ENCODE measurements around the gene NDRG3. TPM values are rescaled to one million over a fixed set of nuclear protein-coding genes. Genes with fewer than 3 reads are reported as not detected.
A peak's percentile ranks its signal among the peaks of the same experiment; 100 is the strongest.

Gene NDRG3
- total RNA-seq, result 21.3 and 21.9 TPM in 2 replicates

- H3K9me3 Mint-ChIP-seq, result no peaks in the 10 kb centered on the region
- H3K4me3 Mint-ChIP-seq, result peak within 1 kb of the TSS; percentile 91
- intact Hi-C loops (cut with micrococcal nuclease), result loop anchor here (1.0 to 5.0 kb wide), 7 partner anchors 13 to 792 kb away; partner anchors contain the start of genes AAR2, DSN1, SCAND1 and TGIF2
- peaks cover 6% of the 10 kb centered on the region for H3K27me3 Mint-ChIP-seq (ENCODE audit: insufficient read depth)
- H3K4me1 Mint-ChIP-seq (ENCODE audit: low read depth), result peaks cover 27% of the 10 kb centered on the region
- H3K36me3 Mint-ChIP-seq (ENCODE audit: low read depth), result peaks cover 2% of the 10 kb centered on the region
- peak within 1 kb of the TSS; percentile 83 for H3K27ac Mint-ChIP-seq
- peak; percentile 90 for DNase-seq (ENCODE audit: low spot score)
Observed at GRCh38 chr20:36745927-36746659, at the start of gene NDRG3. Gene NDRG3, minus strand, starts transcription at chr20:36746090. Its CDS starts 24,355 bp downstream, at chr20:36721735.

- H3K4me3 Mint-ChIP-seq, result no peak overlapping the region
- H3K4me1 Mint-ChIP-seq (ENCODE audit: low read depth), result no peaks in the 10 kb centered on the region
- no peak for DNase-seq (ENCODE audit: low spot score)
- no peaks in the 10 kb centered on the region for H3K9me3 Mint-ChIP-seq
- intact Hi-C loops (cut with micrococcal nuclease), result no loop called here
- H3K36me3 Mint-ChIP-seq (ENCODE audit: low read depth), result no peaks in the 10 kb centered on the region
- peaks cover 4% of the 10 kb centered on the region for H3K27me3 Mint-ChIP-seq (ENCODE audit: insufficient read depth)
- no peak overlapping the region for H3K27ac Mint-ChIP-seq
Observed at GRCh38 chr20:36794116-36794474, 48.2 kb upstream of the NDRG3 start.

DNA sequence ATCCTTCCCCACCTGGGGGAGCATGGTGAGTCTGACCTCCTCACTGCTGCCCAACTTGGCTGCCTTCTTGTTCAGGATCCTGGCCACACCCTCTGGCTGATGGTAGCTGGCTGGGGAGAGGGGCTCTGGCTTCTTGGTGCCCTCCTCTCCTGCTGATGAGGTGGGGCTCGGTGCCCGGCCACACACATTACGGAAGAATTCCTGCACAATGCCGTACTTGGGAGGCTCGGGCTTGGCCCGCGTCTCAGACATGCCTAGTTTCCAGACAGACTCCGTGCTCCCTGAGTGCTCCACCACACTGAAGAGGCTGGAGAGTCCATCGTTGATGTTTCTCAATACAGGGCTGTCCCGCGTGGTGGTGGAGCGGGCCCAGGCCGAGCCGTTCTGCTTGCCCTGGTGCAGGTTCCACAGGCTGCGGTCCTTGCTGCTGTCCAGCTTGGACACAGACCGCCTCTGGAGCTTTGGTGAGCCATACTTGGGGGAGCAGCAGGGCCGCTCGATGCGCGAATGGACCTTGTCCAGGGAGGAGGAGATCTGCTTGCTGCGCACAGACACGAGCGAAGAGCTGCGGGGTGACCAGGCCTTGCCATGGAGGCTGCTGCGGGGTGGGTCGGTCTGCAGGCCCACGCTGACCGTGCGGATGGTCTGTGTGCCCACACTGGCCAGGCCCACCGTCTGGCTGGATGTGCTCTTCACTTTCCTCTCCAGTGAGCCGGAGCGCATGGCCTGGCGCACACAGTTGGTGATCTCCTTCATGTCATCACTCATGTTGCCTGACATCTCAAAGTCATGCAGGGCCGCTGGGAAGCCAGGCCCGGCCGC is 47.6 kb upstream of the NDRG3 start:
- Mint-ChIP-seq H3K9me3 (no peaks in the 10 kb centered on the region), H3K4me1 (ENCODE audit: low read depth) (no peaks in the 10 kb centered on the region), H3K27ac (no peak overlapping the region), H3K4me3 (no peak overlapping the region), H3K27me3 (ENCODE audit: insufficient read depth) (peaks cover 2% of the 10 kb centered on the region), H3K36me3 (ENCODE audit: low read depth) (no peaks in the 10 kb centered on the region)
- intact Hi-C loops (cut with micrococcal nuclease), result no loop called here
- DNase-seq (ENCODE audit: low spot score), result no peak

DNA sequence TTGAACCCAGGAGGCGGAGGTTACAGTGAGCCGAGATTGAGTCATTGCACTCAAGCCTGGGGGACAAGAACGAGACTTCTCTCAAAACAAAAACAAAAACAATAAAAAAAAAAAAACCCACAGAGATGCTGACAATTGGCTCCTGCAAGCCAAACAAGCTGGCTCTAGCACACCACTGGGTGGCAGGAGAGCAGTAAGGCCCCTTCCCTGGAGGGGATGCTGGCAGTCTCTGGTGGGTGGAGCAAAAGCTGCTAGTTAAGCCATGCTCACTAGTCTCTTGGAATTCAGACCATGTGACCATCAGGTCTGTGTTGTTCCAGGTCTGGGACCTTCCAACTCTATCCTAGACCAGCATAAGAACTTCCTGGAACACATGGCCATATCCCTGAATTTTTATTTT is 46.5 kb upstream of the NDRG3 start:
- DNase-seq (ENCODE audit: low spot score), result no peak
- H3K4me3 Mint-ChIP-seq, result no peak overlapping the region
- no peaks in the 10 kb centered on the region for H3K36me3 Mint-ChIP-seq (ENCODE audit: low read depth)
- H3K4me1 Mint-ChIP-seq (ENCODE audit: low read depth), result no peaks in the 10 kb centered on the region
- H3K27ac Mint-ChIP-seq, result no peak overlapping the region
- no peaks in the 10 kb centered on the region for H3K9me3 Mint-ChIP-seq
- H3K27me3 Mint-ChIP-seq (ENCODE audit: insufficient read depth), result peaks cover 2% of the 10 kb centered on the region
- intact Hi-C loops (cut with micrococcal nuclease), result no loop called here

- no peak for DNase-seq (ENCODE audit: low spot score)
- Mint-ChIP-seq H3K27me3 (ENCODE audit: insufficient read depth) (peaks cover 2% of the 10 kb centered on the region), H3K36me3 (ENCODE audit: low read depth) (no peaks in the 10 kb centered on the region), H3K4me1 (ENCODE audit: low read depth) (no peaks in the 10 kb centered on the region), H3K9me3 (no peaks in the 10 kb centered on the region), H3K27ac (no peak overlapping the region), H3K4me3 (no peak overlapping the region)
- intact Hi-C loops (cut with micrococcal nuclease), result no loop called here
Observed at GRCh38 chr20:36791862-36792261, 46.0 kb upstream of the NDRG3 start.

DNA sequence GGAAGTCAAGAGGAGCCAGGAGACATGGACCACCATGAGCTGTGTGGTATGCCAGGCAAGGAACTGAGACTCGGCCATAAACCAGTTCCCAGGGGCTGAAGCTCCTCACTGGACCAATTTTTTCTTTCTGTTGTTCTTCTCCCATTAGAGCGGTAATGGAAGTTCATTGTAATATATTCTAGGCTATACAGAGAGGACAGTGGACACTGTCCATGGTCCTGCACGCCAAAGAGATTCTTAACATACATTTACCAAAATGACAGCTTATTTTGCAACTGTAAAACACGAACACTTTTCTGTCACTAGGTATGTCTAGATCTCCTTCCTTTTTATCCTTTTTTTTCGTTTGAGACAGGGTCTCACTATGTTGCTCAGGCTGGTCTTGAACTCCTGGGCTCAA is 40.8 kb upstream of the NDRG3 start:
- intact Hi-C loops (cut with micrococcal nuclease), result no loop called here

GRCh38 chr20:36786246-36786645 is 40.4 kb upstream of the NDRG3 start:
- DNase-seq (ENCODE audit: low spot score), result no peak
- Mint-ChIP-seq H3K9me3 (no peaks in the 10 kb centered on the region), H3K36me3 (ENCODE audit: low read depth) (no peaks in the 10 kb centered on the region), H3K4me1 (ENCODE audit: low read depth) (no peaks in the 10 kb centered on the region), H3K27ac (no peak overlapping the region), H3K4me3 (no peak overlapping the region), H3K27me3 (ENCODE audit: insufficient read depth) (peaks cover 3% of the 10 kb centered on the region)
- intact Hi-C loops (cut with micrococcal nuclease), result no loop called here

More for the DNA sequence above, 40.8 kb upstream of the NDRG3 start:
- Mint-ChIP-seq H3K4me1 (ENCODE audit: low read depth) (no peaks in the 10 kb centered on the region), H3K36me3 (ENCODE audit: low read depth) (no peaks in the 10 kb centered on the region), H3K9me3 (no peaks in the 10 kb centered on the region), H3K4me3 (no peak overlapping the region), H3K27me3 (ENCODE audit: insufficient read depth) (peaks cover 4% of the 10 kb centered on the region), H3K27ac (no peak overlapping the region)
- DNase-seq (ENCODE audit: low spot score), result no peak

- intact Hi-C loops (cut with micrococcal nuclease), result no loop called here
- H3K9me3 Mint-ChIP-seq, result no peaks in the 10 kb centered on the region
- no peak overlapping the region for H3K4me3 Mint-ChIP-seq
- no peak for DNase-seq (ENCODE audit: low spot score)
- no peaks in the 10 kb centered on the region for H3K36me3 Mint-ChIP-seq (ENCODE audit: low read depth)
- H3K27me3 Mint-ChIP-seq (ENCODE audit: insufficient read depth), result peaks cover 3% of the 10 kb centered on the region
- H3K4me1 Mint-ChIP-seq (ENCODE audit: low read depth), result no peaks in the 10 kb centered on the region
- H3K27ac Mint-ChIP-seq, result no peak overlapping the region
Observed at GRCh38 chr20:36785308-36785707, 39.4 kb upstream of the NDRG3 start.

DNA sequence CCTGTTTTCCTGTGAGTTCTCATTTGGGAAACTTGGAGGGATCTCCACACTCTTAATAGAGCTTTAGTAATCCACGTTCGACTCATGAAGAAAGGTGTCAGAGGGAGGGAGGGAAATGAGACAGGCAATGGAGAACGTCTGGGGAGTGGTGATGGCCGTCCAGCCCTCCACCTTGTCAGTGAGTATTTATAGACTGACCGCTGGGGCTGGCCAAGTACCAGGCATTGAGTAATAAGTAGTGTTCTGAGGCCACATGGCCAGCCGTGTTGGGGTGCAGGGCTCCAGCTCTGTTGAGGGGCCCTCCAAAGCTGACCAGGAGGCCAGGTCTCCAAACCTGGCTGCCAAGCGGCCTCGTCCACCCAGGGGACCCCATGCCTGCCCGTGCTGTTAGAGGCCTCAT is 39.0 kb upstream of the NDRG3 start:
- Mint-ChIP-seq H3K9me3 (no peaks in the 10 kb centered on the region), H3K4me1 (ENCODE audit: low read depth) (no peaks in the 10 kb centered on the region), H3K36me3 (ENCODE audit: low read depth) (no peaks in the 10 kb centered on the region), H3K4me3 (no peak overlapping the region), H3K27ac (no peak overlapping the region), H3K27me3 (ENCODE audit: insufficient read depth) (peaks cover 3% of the 10 kb centered on the region)
- intact Hi-C loops (cut with micrococcal nuclease), result no loop called here
- no peak for DNase-seq (ENCODE audit: low spot score)

- intact Hi-C loops (cut with micrococcal nuclease), result no loop called here
- Mint-ChIP-seq H3K4me3 (no peak overlapping the region), H3K36me3 (ENCODE audit: low read depth) (no peaks in the 10 kb centered on the region), H3K4me1 (ENCODE audit: low read depth) (no peaks in the 10 kb centered on the region), H3K9me3 (no peaks in the 10 kb centered on the region), H3K27me3 (ENCODE audit: insufficient read depth) (peaks cover 3% of the 10 kb centered on the region), H3K27ac (no peak overlapping the region)
- no peak for DNase-seq (ENCODE audit: low spot score)
Observed at GRCh38 chr20:36784116-36784515, 38.2 kb upstream of the NDRG3 start.

DNA sequence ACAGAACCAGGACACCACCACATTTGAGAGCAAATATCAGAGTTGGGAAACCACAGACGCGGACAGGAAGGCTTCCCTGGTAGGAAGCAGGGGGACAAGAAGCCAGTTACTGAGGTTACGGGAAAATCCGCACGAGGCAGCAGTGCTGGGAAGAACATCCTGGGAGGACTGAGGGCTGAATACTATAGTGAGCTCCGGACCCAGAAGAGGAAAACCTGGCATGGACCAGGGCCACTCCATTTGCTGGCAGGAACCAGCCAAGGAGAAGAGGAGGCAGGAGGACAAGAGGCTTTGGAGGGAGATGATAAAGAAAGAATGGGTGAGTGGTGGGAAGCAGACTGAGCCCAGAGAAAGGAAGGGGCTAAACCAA is 33.8 kb upstream of the NDRG3 start:
- Mint-ChIP-seq H3K4me1 (ENCODE audit: low read depth) (no peaks in the 10 kb centered on the region), H3K36me3 (ENCODE audit: low read depth) (no peaks in the 10 kb centered on the region), H3K27ac (no peak overlapping the region), H3K9me3 (no peaks in the 10 kb centered on the region), H3K4me3 (no peak overlapping the region), H3K27me3 (ENCODE audit: insufficient read depth) (peaks cover 7% of the 10 kb centered on the region)
- intact Hi-C loops (cut with micrococcal nuclease), result no loop called here
- DNase-seq (ENCODE audit: low spot score), result no peak

- H3K27ac Mint-ChIP-seq, result no peak overlapping the region
- H3K27me3 Mint-ChIP-seq (ENCODE audit: insufficient read depth), result peaks cover 7% of the 10 kb centered on the region
- no peaks in the 10 kb centered on the region for H3K9me3 Mint-ChIP-seq
- H3K36me3 Mint-ChIP-seq (ENCODE audit: low read depth), result no peaks in the 10 kb centered on the region
- no peak for DNase-seq (ENCODE audit: low spot score)
- no peak overlapping the region for H3K4me3 Mint-ChIP-seq
- H3K4me1 Mint-ChIP-seq (ENCODE audit: low read depth), result peaks cover 2% of the 10 kb centered on the region
- intact Hi-C loops (cut with micrococcal nuclease), result no loop called here
Observed at GRCh38 chr20:36778831-36779655, 33.2 kb upstream of the NDRG3 start.

GRCh38 chr20:36777576-36777975 is 31.7 kb upstream of the NDRG3 start:
- DNase-seq (ENCODE audit: low spot score), result no peak
- Mint-ChIP-seq H3K36me3 (ENCODE audit: low read depth) (no peaks in the 10 kb centered on the region), H3K4me1 (ENCODE audit: low read depth) (peaks cover 15% of the 10 kb centered on the region), H3K27me3 (ENCODE audit: insufficient read depth) (peaks cover 6% of the 10 kb centered on the region), H3K4me3 (no peak overlapping the region), H3K9me3 (no peaks in the 10 kb centered on the region), H3K27ac (no peak overlapping the region)
- intact Hi-C loops (cut with micrococcal nuclease), result no loop called here

All from activated T-helper 1 cell treated with anti-CD3 and anti-CD28 coated beads, Interleukin-12 subunit alpha, Interleukin-12 subunit beta, Interleukin-2, Interleukin-4 antibody, amounts not matched to agents 30 ng/mL and 10 ng/mL and 1 ng/mL, durations not matched to agents 14 hours and 24 hours and 36 hours (primary cell).